ENCODE measurements around the gene CDCA7L.

Gene CDCA7L

GRCh38 chr7:21972397-21972784, 26.7 kb upstream of the CDCA7L start:
- no peak for TF ChIP-seq CTCF (IDR thresholded peaks at IDR 0.05; ENCODE audit: borderline replicate concordance, insufficient read depth, low read depth, low read length)
- H3K4me3 ChIP-seq (ENCODE audit: low read depth, low read length), result no peak overlapping the region

GRCh38 chr7:21971780-21972396, 26.2 kb upstream of the CDCA7L start:
- H3K4me3 ChIP-seq (ENCODE audit: low read depth, low read length), result no peak overlapping the region
- TF ChIP-seq CTCF (IDR thresholded peaks at IDR 0.05; ENCODE audit: borderline replicate concordance, insufficient read depth, low read depth, low read length), result no peak

GRCh38 chr7:21969822-21970221, 24.1 kb upstream of the CDCA7L start:
- TF ChIP-seq CTCF (IDR thresholded peaks at IDR 0.05; ENCODE audit: borderline replicate concordance, insufficient read depth, low read depth, low read length), result no peak
- H3K4me3 ChIP-seq (ENCODE audit: low read depth, low read length), result no peak overlapping the region

GRCh38 chr7:21967598-21968003, 21.9 kb upstream of the CDCA7L start:
- no peak for TF ChIP-seq CTCF (IDR thresholded peaks at IDR 0.05; ENCODE audit: borderline replicate concordance, insufficient read depth, low read depth, low read length)
- H3K4me3 ChIP-seq (ENCODE audit: low read depth, low read length), result no peak overlapping the region

GRCh38 chr7:21966271-21966670, 20.6 kb upstream of the CDCA7L start:
- no peak overlapping the region for H3K4me3 ChIP-seq (ENCODE audit: low read depth, low read length)
- TF ChIP-seq CTCF (IDR thresholded peaks at IDR 0.05; ENCODE audit: borderline replicate concordance, insufficient read depth, low read depth, low read length), result no peak

GRCh38 chr7:21965291-21965690, 19.6 kb upstream of the CDCA7L start:
- H3K4me3 ChIP-seq (ENCODE audit: low read depth, low read length), result no peak overlapping the region
- TF ChIP-seq CTCF (IDR thresholded peaks at IDR 0.05; ENCODE audit: borderline replicate concordance, insufficient read depth, low read depth, low read length), result no peak

- no peak for TF ChIP-seq CTCF (IDR thresholded peaks at IDR 0.05; ENCODE audit: borderline replicate concordance, insufficient read depth, low read depth, low read length)
- H3K4me3 ChIP-seq (ENCODE audit: low read depth, low read length), result no peak overlapping the region
Measured at GRCh38 chr7:21962677-21963076, 17.0 kb upstream of the CDCA7L start.

Data from GM12875 (cell line).